Uterus (tissue), 2 donors: Measurements from ENCODE around the gene IL5.

ENCODE experiments used
- POLR2A ChIP-seq, 2 donors: fragments of 450-650 bp; IDR thresholded peaks; one replicate each; pipeline ENCODE4 v1.6.1; 2016; ENCODE audit warnings: antibody characterized with exemption in 2 of 2, mild to moderate bottlenecking in 1 of 2, moderate library complexity in 1 of 2
- TF ChIP-seq, protein P1 (sequence below), 4 experiments: fragments of 200-600 bp in 2 of 4; fragments of 450-650 bp in 2 of 4; sonication (generic) in 2 of 4; IDR thresholded peaks; one replicate each; pipeline ENCODE4 v1.5.1; 2016 to 2019; ENCODE audit warnings: antibody characterized with exemption in 4 of 4, mild to moderate bottlenecking in 2 of 4, moderate library complexity in 1 of 4

- TF ChIP-seq, protein P1, sequence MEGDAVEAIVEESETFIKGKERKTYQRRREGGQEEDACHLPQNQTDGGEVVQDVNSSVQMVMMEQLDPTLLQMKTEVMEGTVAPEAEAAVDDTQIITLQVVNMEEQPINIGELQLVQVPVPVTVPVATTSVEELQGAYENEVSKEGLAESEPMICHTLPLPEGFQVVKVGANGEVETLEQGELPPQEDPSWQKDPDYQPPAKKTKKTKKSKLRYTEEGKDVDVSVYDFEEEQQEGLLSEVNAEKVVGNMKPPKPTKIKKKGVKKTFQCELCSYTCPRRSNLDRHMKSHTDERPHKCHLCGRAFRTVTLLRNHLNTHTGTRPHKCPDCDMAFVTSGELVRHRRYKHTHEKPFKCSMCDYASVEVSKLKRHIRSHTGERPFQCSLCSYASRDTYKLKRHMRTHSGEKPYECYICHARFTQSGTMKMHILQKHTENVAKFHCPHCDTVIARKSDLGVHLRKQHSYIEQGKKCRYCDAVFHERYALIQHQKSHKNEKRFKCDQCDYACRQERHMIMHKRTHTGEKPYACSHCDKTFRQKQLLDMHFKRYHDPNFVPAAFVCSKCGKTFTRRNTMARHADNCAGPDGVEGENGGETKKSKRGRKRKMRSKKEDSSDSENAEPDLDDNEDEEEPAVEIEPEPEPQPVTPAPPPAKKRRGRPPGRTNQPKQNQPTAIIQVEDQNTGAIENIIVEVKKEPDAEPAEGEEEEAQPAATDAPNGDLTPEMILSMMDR (IDR thresholded peaks at IDR 0.05): no peak
- no peak for TF ChIP-seq POLR2A (IDR thresholded peaks at IDR 0.05)
Observed at GRCh38 chr5:132493821-132494220, 49.5 kb downstream of the IL5 start.
